Aorta (tissue), 5 donors: ENCODE results near the gene TRAP1. TPM values are rescaled to one million over a fixed set of nuclear protein-coding genes. Genes with fewer than 3 reads are reported as not detected.

ENCODE experiments used
- ATAC-seq: fragments of 200-7000 bp; cut with Tn5 transposase; one replicate; pipeline ENCODE4 v1.9.1; 2022; ENCODE audit warnings: moderate library complexity; ENCODE audit not compliant: low FRiP score
- DNase-seq, 2 donors: peaks; one replicate each; pipeline ENCODE4 v3.0.0-alpha.2; 2020
- H3K27ac ChIP-seq, 2 donors: one replicate each; pipeline ENCODE4 v1.5.1; 2013; ENCODE audit warnings: low read length in 2 of 2, mild to moderate bottlenecking in 2 of 2, moderate library complexity in 2 of 2, control low read depth in 1 of 2, inconsistent platforms in 1 of 2, low read depth in 1 of 2
- H3K27me3 ChIP-seq, 2 donors: one replicate each; pipeline ENCODE4 v1.6.1; 2013; ENCODE audit warnings: control low read depth in 1 of 2, low read length in 1 of 2, mild to moderate bottlenecking in 1 of 2, moderate library complexity in 1 of 2; ENCODE audit not compliant: insufficient read depth in 2 of 2, control insufficient read depth in 1 of 2
- H3K36me3 ChIP-seq, 2 donors: one replicate each; pipeline ENCODE4 v1.6.1; 2013; ENCODE audit warnings: control low read depth in 1 of 2, low read length in 1 of 2, mild to moderate bottlenecking in 1 of 2; ENCODE audit not compliant: insufficient read depth in 2 of 2, control insufficient read depth in 1 of 2
- H3K4me1 ChIP-seq, 2 donors: one replicate each; pipeline ENCODE4 v1.6.1; 2013; ENCODE audit warnings: low read length in 2 of 2, control low read depth in 1 of 2, mild to moderate bottlenecking in 1 of 2, moderate library complexity in 1 of 2; ENCODE audit not compliant: insufficient read depth in 2 of 2, control insufficient read depth in 1 of 2
- H3K4me3 ChIP-seq, 2 donors: one replicate each; pipeline ENCODE4 v1.5.1; 2013; ENCODE audit warnings: low read length in 2 of 2, control low read depth in 1 of 2, mild to moderate bottlenecking in 1 of 2
- H3K9me3 ChIP-seq: one replicate; pipeline ENCODE4 v1.6.1; 2013; ENCODE audit warnings: mild to moderate bottlenecking, low read length; ENCODE audit not compliant: control insufficient read depth
- WGBS, 2 donors: extraction: QIAGEN DNeasy Blood & Tissue Kit; methylation state at CpG; one replicate each; pipeline ENCODE4 v1.1.7; 2013; 5-methylcytosine and 5-hydroxymethylcytosine counted together
- intact Hi-C, 2 donors: fragments of 100-400 bp; cut with DNase I; formaldehyde crosslinking; loops; one replicate each; pipeline versions ENCODE4 v1.14.2 to v1.15.0; 2022
- polyA plus RNA-seq, 2 donors: library from polyadenylated mRNA; stranded (reverse); fragments of 200-250 nt; gene quantifications; one replicate each; pipeline ENCODE4 v1.2.3, GENCODE V29; 2013
- total RNA-seq, 2 donors: library from RNA; stranded (reverse); fragmentation: NEBNext Ultra II Directional; extraction: Animal tissue kit (Norgen Biotek cat#: 25700); gene quantifications; one replicate each; pipeline ENCODE4 v1.2.1, GENCODE V29; 2021
- donor health status: healthy with polysubstance abuse.
- donor health status: Bipolar disorder and iron deficiency.
- donor health status: DM: no; HTN: no; CAD: no.
- donor health status: DM: no; HTN: no; CAD: no.
- donor health status: DM: yes; HTN: yes; CAD: no.

TRAP1 gene
- total and polyA plus RNA-seq, 4 donors: 19.2 to 183 (median 58.6) TPM

DNA sequence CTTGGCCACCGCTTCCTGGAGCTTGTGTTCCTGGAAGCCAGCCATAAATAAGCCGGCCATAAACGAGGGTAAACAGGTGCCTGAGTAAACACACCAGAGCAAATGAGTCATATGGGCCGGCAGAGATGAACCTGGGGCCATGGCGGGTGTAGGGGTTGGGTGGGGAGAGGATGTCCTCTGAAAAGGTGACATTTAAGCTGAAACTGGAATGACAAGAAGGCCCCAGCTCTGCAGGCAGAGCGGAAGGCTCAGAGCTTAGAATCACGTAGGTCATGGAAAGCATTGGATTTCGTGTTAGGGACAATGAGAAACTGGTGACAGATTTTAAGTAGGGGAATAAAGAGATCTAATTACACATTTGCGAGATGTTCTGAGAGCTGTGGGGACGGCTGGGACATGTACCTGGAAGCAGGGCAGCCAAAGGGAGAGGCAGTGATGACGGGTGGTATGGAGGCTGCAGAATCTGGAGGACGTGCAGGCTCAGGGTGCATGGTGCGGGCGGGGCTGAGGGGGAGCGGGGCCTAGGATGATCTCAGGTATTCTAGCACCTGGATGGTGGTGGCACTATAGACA lies 70.9 kb downstream of the TRAP1 start:
- intact Hi-C loops: no loop called here
- Histone ChIP-seq H3K27ac (no peak overlapping the region), H3K4me1 (no peaks in the 10 kb centered on the region), H3K9me3 (no peaks in the 10 kb centered on the region), H3K36me3 (no peaks in the 10 kb centered on the region), H3K27me3 (no peaks in the 10 kb centered on the region), H3K4me3 (no peak overlapping the region)
- ATAC-seq (no peak), DNase-seq (peak in 1 of 2 donors; percentile 32)
- 66 to 67% methylated on average over 15 of the region's 15 CpGs for WGBS, 2 donors

DNA sequence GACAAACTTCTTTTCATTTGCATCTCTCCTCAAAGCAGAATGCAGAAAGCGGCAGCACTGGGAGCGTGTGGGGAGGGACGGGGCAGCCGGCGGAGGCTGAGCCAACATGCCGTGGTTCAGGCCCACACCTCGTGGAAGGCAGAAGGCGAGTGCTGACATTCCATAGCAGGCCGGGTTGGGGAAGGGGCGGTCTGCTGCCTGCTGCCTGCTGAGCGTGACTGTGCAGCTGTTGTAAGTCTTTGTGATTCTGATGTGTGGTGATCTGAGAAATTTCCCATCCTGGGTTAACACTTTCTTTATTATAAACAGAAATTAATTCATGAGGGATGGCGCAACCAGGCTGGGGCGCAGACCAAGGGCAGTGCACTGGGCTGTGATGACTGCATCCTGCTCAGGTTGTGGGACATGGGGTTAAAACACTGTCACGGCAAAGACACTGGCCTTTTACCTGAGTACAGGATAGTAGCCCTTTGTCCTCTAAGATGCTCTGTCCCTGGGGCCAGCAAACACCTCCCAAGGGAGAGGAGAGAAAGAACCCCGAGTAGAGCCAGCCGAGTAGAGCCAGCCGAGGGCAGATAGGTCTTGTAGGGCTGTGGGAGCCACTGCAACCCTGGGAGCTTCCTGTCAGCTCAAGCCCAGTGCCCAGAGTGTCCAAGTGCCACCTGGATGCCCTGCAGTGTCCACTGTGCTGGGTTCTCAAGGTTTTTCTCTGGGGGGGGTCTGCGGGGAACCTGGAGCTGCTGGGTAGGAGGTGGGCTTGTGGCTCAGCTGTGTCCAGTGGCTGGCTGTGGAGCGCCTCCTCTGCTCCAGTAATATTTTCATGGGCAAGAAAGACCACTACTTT lies 71.6 kb downstream of the TRAP1 start:
- 75 to 80% methylated on average over 19 of the region's 19 CpGs for WGBS, 2 donors
- intact Hi-C loops: no loop called here
- Histone ChIP-seq H3K4me1 (no peaks in the 10 kb centered on the region), H3K27me3 (no peaks in the 10 kb centered on the region), H3K9me3 (no peaks in the 10 kb centered on the region), H3K27ac (no peak overlapping the region), H3K4me3 (no peak overlapping the region), H3K36me3 (peaks cover 0 to 2% of the 10 kb centered on the region in 2 donors)
- peak in 1 of 2 donors; percentile 36 for DNase-seq
- ATAC-seq: no peak

DNA sequence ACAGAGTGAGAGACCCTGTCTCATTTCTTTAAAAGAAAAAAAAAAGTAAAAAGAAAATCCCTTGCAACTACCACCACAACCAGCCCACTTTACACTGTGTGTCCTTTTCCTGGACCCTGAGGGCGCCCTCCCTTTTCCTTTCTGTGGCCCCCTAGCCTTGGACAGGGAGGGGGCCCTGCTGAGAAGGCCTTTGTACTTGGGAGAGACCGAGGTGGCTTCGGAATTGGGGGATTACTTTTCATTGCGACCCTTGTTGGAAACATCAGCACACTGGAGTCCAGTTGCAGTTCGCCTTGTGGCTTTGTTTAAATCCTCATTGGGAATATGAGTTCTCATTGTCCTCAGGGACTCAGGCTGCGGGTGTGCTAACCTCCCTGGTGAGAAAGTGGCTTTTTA lies 72.2 kb downstream of the TRAP1 start:
- Histone ChIP-seq H3K9me3 (no peaks in the 10 kb centered on the region), H3K4me1 (no peaks in the 10 kb centered on the region), H3K27ac (no peak overlapping the region), H3K27me3 (no peaks in the 10 kb centered on the region), H3K4me3 (no peak overlapping the region), H3K36me3 (peaks cover 0 to 2% of the 10 kb centered on the region in 2 donors)
- peak in 1 of 2 donors; percentile 25 for DNase-seq
- ATAC-seq: no peak
- intact Hi-C loops: no loop called here
- WGBS, 2 donors: 77 to 93% methylated on average over 6 of the region's 6 CpGs

DNA sequence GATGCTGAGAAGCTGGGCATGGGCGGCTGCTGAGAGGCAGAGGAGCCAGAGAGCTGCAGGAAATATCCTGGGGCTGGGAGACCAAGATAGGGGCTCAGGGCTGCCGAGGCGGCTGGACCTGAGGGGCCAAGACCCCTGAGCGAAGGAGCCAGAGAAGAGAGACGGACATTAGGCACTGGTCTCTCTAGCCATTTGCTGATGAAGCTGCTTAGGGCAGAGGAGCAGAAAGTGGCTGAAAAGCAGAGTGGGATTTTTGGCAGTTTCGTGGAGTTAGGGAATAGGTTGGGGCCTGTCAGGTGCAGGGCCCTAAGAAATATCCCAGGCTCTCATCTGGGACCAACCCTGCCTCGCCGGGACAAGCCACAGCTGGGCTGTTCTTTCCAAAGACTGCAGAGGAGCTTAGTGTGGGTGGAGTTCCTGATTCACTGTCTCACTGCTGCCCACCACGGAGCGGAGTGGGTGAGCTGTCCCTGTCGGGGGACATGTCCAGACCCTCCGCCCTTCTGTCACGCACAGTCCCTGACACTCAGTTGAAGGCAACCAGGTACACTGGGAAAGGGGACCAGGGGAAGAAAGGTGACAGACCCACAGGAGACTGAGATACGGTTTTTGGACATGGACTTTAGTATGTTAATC lies 74.1 kb downstream of the TRAP1 start:
- WGBS, 2 donors: 93 to 94% methylated on average over 14 of the region's 14 CpGs
- DNase-seq (peak in 1 of 2 donors; percentile 25), ATAC-seq (no peak)
- no peak overlapping the region for H3K27ac ChIP-seq
- no peak overlapping the region for H3K4me3 ChIP-seq
- intact Hi-C loops: no loop called here
- no peaks in the 10 kb centered on the region for H3K27me3 ChIP-seq
- H3K9me3 ChIP-seq: no peaks in the 10 kb centered on the region
- H3K4me1 ChIP-seq: no peaks in the 10 kb centered on the region
- peaks cover 0 to 2% of the 10 kb centered on the region in 2 donors for H3K36me3 ChIP-seq

GRCh38 chr16:3642397-3643094 lies 74.8 kb downstream of the TRAP1 start:
- 80 to 82% methylated on average over 21 of the region's 21 CpGs for WGBS, 2 donors
- Histone ChIP-seq H3K4me3 (no peak overlapping the region), H3K4me1 (no peaks in the 10 kb centered on the region), H3K27me3 (no peaks in the 10 kb centered on the region), H3K36me3 (peaks cover 0 to 2% of the 10 kb centered on the region in 2 donors), H3K9me3 (no peaks in the 10 kb centered on the region), H3K27ac (no peak overlapping the region)
- ATAC-seq: no peak
- peak in 1 of 2 donors; percentile 61 for DNase-seq
- intact Hi-C loops: no loop called here

DNA sequence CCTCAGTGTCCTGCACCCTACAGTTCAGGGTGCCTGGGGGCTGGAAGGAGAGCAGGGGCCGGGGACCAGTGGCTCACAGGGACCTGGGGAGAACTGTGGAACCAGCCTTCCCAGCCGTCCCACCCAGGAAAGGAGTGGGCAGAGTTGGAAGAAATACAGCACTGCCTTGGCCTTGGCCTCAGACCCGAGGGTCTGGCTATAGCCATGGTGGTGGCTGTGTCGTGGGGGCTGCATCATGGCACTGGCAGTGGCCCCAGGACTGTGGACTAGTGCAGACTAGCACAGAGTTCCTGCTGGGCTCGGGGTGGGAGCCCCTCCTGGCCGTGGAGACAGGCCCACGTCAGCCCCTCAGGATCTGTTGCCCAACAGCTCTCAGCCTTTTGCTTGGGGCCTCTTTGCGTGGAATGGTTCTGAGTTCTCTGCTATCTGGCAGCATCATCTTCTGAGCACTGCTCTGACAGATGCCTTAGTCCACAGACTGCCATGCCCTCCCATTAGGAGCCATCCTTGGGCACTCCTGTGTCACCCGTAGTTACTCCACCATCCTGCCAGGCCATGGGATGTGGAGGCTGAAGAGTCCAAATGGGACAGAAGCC lies 75.4 kb downstream of the TRAP1 start:
- ATAC-seq: no peak
- intact Hi-C loops: no loop called here
- Histone ChIP-seq H3K4me1 (no peaks in the 10 kb centered on the region), H3K27ac (no peak overlapping the region), H3K9me3 (no peaks in the 10 kb centered on the region), H3K27me3 (no peaks in the 10 kb centered on the region), H3K4me3 (no peak overlapping the region), H3K36me3 (peaks cover 0 to 2% of the 10 kb centered on the region in 2 donors)
- peak in 1 of 2 donors; percentile 57 for DNase-seq
- 93% methylated on average over 9 of the region's 9 CpGs for WGBS, 2 donors

- intact Hi-C loops: no loop called here
- H3K36me3 ChIP-seq: peaks cover 0 to 2% of the 10 kb centered on the region in 2 donors
- no peaks in the 10 kb centered on the region for H3K4me1 ChIP-seq
- H3K9me3 ChIP-seq: no peaks in the 10 kb centered on the region
- ATAC-seq (no peak), DNase-seq (peak in 1 of 2 donors; percentile 67)
- no peaks in the 10 kb centered on the region for H3K27me3 ChIP-seq
- WGBS, 2 donors: 95 to 96% methylated on average over 16 to 17 of the region's 17 CpGs
- no peak overlapping the region for H3K27ac ChIP-seq
- H3K4me3 ChIP-seq: no peak overlapping the region
These were observed 76.5 kb downstream of the TRAP1 start for GRCh38 chr16:3640632-3641501.
